Stimulated activated CD8-positive, alpha-beta memory T cell treated with anti-CD3 and anti-CD28 coated beads, Interleukin-2, amount 100 ng/mL, for 1 hour (primary cell): ENCODE data around the gene ST7.

Experiments
- DNase-seq, 2 donors: peaks; one replicate each; pipeline ENCODE4 v3.0.0-alpha.2; 2020; ENCODE audit warnings: low read depth in 2 of 2

Gene ST7

DNA sequence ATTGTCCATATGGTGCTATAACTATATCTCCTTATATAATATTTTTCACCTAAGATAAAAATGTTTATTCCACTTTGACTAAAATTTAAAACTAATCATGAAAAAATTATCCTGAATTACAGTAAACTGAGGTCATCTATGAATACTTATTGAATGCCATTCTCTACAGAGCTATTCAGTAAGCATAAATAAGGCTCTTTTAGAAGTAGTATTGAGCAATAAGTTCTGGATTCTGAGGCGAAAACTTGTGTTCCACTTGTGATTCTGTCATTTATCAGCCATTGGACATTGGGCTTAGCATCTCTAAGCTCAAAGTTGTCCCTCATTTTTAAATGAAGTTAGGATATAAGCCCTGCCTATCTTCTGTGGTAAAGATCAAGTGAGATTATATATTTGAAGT lies 238.8 kb downstream of the ST7 start:
- no peak for DNase-seq

DNA sequence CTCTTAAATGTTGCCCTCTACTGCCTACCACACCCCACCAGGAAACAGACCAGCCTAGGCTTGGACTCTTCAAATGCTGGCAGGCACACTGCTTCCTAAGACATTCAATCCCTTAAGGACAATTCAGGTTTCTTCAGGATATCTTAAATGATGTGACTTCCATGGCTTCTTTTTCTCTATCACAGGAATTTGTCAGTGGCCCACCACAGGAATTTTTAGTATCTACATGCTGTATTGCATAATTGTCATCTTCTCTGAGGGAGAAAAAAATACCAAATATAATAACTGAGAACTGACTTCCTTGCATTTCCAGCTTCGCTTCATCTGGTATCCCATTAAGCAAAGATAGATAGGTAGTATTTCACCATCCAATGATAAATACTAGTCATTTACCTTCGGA lies 240.3 kb downstream of the ST7 start:
- no peak for DNase-seq

DNA sequence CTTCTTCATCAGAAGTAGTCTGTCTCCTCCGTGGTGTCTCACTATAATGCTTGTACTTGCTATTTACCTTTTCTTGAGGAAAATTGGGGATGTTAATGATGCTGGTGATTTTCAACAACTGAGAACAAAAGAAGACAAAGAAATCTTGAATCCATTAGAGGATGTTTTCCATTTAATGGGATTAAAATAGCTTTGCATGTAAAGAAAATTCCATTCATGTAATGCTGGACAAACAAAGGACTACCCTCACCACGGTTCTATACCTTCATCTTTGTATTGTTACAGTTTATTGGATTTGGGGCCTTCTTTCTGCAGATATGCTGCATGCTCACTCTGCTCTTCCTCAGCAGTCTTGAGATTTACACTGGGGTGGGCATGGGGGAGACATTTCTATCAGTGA lies 241.1 kb downstream of the ST7 start:
- DNase-seq, result no peak

DNA sequence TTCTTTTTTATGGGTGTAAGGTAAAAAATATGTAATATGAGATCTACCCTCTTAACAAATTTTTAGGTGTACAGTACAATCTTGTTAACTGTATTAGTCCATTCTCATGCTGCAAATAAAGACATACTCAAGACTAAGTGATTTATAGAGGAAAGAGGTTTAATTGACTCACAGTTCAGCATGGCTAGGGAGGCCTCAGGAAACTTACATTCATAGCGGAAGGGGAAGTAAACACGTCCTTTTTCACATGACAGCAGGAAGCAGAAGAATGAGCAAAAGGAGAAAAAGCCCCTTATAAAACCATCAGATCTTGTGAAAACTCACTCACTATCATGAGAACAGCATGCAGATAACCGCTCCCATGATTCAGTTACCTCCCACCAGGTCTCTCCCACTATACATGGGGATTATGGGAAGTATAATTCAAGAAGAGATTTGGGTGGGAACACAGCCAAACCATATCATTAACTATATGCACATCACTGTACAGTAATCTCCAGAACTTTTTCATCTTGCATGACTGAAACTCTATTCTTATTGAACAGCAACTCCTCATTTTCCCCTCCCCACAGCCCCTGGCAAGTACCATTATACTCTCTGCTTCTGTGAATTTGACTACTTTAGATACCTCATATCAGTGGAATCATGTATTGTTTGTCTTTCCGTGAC lies 242.2 kb downstream of the ST7 start:
- DNase-seq, result no peak

DNA sequence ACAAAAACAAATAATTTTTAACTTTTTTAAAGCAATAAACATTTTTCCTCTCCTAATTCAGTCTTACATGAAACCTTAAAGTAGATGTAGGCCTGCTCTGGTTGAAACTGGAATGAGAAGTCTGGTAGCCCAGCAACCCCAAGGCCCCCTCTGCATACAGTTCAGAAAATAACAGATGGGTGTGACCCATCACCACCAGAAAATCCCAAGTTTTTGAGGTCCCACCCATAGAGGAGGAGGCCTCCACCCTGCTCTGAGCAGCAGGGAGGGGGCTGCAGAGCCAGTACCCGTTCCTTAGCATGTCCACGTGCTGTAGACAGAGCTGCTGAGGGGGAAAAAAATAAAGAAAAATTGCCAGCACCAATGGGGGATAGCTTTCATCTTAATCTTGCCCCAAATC lies 246.8 kb downstream of the ST7 start:
- DNase-seq, result no peak

DNA sequence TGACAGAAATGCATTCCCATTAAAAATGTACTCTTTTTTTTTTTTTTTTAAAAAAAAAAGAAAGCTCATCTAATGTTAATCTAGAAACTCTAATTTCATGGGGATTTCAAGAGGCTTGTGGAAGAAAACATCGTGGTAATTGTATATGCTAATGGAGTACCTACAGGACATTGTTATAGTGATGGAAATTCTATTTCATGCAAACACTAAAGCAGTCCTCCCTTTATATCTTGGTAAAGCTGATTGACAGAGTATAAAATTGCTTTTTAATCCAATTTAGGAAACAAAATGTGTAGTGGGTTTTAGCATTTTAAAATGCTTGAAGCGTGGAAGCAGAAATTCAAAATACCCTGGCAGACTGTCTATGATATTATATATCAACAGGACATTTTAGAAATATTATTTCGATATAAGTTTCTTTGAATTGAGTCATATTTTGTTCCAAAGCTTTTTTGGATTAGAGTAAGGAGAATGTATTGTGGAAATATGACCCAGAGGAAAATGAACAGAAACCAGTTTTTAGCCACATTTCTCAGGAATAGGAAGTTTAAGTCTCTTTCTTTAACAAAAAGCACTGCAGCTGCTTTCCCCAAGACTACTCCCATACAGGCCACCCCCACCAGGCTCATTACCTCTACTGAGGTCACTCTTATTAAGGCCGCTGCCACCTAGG lies 247.6 kb downstream of the ST7 start:
- no peak for DNase-seq

DNA sequence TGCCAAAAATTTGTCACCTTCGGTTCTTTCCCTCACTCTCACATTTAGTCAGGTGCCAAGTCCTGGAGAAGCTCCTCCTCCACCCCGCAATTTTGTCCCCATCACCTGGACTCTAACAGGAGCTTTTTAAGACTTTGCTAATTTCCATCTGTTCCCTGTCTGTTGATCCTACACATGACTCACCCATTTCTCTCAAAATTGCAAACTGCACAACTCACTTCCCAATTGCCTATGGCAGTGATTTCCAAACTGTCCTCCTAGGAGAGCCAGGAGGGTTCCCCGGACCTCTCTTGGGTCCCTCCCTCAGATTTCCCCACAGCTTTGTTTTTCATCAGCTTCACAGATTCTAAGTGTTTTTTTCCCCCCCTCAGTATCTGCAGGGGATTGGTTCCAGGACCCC lies 249.2 kb downstream of the ST7 start:
- no peak for DNase-seq

DNA sequence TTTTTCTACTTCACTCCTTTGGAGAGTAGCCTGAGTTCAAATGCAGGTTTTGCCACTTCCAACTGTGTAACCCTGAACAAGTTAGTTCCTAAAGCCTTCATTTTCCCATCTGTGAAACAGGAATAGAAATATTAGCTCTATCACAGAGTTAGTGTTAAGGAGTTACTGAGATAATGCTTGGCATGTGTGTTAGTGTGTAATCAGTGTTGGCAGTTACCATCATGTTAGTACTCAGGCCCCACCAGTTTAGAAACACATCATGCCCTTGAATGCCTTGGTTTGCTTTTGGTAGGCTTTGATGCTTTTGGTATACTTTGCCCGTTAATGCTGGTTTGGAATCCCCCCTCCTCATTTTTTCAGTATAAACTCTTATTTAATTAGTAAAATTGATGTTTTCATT lies 249.9 kb downstream of the ST7 start:
- no peak for DNase-seq

DNA sequence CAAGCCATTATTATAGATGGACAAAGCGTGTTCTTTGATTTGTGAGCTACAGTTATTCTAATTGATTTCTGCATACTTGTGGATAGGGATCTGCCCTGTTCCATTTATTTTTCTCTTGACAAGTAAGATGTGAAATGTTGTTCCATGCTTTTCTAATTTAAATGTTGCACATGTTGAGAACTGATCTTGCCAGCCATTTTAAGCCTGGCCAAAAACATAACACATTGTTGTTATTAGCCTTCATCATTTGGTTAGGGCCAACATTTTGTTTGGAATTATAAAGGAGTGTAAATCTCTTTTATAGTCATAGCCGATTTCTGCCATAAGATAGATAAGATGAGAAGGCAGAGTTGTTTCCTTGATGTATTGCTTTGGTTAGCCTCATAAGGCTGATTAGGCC lies 252.6 kb downstream of the ST7 start:
- DNase-seq, result no peak

DNA sequence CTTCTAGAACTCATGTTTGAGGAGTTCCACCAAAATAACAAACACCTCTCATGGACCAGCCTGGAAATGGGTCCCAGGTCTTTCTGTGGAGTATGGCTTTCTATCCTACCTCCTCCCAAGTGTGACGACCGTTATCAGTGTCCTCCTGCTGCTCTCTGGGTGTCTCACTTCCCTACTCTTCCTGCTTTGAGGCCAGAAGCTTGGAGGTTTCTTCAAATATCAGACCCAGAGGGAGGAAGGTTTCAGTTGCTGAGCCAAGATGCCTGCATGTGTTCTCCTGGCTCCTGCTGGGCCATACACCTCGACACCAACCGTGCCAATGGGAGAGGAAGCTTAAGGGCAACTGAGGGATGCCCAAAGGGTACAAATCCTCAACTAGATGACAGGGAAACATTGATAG lies 255.0 kb downstream of the ST7 start:
- no peak for DNase-seq

DNA sequence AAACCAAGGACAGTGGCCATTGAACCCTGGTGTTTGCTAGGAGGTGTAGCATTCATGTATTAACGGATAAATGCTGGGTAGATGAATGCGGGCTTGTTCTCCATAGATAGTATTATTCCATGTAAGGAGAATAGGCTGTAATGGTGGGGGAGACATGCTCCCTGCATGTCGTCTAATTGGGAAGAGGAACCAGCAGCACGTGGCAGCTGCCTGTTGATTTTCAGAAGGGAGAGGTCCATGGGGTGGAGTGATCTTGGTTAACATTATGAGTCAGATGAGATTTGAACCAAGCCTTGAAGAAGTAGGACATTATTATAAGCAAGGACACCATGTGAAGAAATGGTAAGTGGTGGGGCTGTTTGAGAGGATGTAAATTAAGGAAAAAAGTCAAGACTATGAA lies 257.1 kb downstream of the ST7 start:
- DNase-seq, result no peak

DNA sequence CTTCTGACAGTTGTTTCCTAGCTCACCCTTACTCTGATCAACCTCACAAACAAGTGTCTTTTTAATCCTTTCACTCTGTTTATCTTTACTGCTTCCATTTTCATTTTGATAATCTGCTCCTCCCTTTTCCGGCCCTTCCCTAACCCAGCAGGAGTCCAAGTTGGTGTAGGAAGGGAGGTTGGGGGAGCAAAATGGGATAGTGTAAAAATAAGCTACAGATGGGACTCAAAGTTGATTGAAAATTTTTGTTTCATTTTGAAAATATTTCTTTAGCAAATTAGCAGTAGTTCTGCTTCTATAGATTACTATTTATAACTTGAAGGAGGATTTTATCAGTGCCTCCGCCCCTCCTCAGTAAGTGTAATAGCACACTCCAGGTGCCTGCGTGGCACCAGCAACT lies 257.6 kb downstream of the ST7 start:
- no peak for DNase-seq

DNA sequence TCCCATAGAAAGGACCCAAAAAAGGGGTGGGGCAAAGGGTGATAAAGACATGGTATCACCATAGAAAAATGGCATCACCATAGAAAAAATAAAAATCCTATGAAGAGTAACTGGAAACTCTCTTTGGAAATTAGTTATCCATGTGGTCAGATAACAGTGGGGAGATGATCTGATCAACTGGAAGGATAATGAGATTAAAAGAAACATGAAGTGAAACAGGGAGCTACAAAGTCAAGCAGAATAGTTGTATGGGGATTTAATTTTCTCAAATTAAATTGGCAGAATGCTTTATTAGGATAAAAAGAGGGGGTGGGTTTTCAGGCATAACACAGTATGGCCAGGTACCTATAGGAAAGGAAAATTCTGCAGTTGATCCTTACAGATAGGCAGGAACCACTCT lies 258.3 kb downstream of the ST7 start:
- no peak for DNase-seq

DNA sequence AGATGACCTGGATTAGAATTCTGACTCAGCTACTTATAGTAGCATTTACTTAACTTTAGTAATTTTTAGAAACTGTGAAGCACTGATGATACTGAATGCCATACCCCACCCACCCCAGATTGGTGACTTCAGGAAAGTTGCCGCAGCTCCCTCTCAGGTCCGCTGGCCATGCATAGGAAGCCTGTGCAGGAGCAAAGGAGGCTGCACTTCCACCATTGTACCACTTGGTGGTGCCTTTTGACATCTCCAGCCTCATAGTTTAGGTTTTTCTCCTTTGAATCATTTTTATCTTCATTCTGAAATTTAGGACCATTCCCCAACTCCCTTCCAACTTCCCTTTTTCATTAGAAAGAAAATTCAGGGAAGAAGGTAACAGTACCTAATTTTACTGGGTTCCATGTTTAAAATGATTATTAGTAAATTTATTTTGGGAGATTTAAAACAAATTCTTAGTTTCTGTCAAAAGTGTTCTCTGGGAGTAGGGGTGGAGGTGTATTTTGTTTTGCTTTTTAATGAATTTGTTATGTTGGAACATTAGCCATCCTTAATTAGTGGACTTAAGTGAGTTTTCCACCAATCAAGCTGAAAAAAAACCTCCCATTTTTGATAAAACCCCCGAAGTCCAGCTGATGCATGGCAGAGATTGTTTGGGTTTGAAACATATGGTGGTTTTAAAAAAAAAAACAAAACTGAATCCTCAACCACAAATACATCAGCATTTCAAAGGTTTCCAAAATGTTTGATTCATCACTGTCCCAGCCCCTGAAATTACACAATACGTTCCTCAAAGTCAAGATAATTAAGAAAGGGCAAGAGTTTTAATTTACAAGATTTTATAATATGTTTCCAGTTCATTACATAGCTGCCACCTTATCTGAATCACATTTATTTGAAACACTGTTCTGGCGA lies 259.9 kb downstream of the ST7 start:
- peak in 1 of 2 donors; percentile 1 for DNase-seq

DNA sequence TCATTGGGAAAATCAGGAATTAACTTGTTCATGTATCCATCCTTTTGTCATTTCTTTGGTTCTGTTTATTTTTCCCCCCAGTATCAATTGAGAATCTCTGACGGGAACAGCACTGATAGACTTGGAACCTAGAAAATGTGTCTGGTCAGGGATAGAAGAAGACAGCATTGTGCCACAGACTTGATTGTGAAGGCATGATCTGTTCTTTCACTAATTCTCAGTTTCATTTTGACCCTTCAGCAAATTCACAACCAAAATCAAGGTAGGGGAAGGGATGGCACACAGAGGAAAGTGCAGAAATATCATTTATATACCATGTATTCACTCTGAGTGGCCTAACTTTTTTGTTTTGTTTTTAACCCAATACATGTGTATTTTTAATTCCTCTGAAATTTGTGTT lies 262.7 kb downstream of the ST7 start:
- no peak for DNase-seq

DNA sequence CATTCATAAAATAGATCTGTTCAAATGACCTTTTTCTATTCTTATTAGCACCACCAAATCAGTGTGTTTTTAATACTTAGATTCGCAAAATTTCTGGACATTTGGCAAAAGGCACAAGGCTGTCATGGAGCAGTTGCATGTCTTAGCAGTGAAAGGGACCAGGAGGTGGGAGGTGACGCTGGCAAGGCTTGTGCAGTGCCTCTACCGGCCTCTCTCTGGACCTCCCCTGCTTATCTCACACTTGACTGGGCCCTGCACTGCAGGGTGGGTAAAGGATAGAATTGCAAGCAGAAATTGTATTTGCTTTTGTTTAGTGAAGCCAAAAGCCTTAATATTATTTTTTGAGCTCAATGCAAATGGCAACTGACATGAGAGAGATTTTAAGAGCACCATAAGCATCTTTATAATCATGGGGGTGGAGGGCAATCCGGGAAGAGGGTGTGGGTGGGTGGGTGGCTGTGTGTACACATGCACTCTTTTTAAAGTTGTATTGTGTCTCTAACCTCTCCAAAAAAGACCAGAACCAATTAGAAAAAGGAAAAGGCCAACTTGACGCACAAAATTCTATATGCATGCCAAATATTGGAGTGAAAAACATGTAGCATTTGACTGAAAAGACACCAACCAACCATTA lies 263.3 kb downstream of the ST7 start:
- DNase-seq, result no peak

DNA sequence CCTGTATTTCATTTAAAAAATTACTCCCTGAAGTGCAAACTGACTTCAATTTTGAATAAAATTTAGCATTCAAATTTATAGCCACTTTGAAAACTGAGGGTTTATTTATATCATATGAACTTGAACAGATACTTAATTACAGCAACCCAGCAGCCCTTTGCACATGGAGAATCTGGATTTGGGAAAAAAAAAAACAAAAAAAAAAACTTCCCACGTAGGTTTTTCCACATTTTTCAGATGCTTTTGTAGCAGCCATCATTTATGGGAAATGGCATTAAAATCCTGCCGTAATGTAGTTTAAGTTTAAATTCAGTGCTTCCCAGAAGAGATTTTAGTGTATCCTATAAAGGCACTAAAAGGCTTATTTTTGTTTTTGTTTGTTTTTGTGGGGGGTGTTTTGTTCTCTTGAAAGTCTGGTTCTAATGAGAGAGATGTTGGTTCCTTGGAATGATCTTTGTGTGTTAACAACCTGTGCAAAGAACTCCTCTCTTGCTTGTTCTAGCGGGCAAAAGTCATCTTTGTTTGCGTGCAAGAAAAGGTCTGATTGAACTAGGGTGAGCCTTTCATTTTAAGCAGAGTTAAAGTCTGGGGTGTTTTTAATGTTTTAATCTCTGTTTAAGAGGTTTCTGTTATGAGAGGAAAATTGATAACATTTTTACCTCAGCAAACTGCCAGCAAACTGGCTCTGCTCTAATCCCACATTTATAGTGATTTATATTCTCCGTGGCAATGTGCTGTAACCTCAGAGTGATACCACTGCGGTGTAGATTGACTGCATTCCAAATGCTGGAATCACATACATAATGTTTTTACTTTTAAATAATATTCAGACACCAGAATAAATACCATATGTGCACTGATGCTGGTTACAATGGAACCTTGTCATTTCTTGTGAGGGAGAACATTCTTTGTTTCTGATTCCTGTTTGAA lies 264.1 kb downstream of the ST7 start:
- no peak for DNase-seq

DNA sequence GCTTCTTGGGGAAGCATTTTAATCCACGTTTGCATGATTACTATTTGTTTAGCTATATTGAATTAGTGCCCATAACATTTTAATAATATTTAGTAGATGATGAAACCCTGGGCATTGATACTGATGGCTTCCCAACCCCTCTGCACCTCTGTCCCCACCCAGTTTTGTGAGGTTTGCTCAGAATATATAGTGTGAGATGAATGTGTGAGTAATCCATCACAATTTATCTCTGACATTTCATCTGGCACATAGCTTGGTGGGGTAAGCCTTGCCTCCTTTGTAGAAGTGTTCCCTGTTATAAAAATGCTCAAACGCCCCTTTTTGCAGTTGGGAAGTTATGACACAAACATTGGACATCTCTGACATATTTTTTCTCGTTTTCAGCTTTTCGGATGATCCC lies 265.4 kb downstream of the ST7 start:
- no peak for DNase-seq

DNA sequence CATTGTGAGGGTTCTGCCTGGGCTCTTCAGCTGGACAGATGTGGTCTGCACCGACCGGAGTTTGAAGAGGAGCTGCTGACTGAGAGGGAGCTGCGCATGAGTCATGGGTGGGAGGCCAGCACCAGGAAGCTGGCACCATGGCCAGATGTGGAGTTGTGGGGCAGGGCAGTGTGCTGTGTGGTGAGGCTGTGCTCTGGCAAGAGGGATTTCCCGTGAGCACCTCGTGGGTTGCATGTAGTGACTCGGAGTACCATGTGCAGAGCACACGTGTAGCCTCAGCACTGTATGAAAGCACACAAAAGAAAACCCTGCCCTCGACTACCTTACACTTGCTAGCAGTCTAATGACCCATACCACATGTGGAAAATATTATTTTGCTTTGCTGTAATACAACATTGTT lies 266.2 kb downstream of the ST7 start:
- DNase-seq, result no peak

DNA sequence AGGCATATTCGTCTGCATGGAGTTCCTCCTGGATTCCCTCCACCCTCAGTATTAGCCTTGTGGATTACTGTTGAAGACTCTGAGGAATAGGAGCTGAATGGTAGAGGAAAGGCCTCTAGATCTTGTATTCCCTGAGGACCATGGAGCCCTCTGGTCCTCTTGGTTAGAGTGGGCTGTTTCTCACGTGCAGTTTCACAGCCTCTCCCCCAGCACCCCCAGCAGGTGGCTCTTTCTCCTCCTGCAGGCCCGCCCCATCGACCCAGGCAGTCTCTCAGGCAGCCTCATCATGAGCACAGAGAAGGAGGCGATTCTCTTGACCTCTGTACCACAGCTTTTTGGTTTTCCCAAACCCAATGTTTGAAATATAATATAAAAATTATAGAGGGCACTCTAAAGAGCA lies 267.5 kb downstream of the ST7 start:
- DNase-seq, result no peak

DNA sequence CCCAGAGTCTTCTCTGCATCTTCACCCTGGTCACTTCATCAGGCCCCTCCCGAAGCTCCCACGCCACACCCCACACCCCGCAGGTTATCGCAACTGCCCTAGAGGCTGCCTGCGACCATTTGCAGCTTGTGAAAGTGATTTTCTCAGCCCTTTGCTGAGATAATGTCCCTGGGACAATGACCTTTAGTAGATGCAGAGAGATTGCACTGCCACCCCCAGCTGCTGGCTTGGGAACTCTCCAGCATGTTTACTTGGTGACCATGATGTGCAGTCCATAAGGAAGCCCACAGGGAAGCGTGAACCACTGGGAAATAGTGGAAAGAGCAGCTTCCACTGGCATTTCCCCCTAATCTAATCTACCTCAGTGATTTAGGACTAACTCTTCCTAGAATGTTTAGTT lies 272.2 kb downstream of the ST7 start:
- DNase-seq, result no peak
